Measurements from ENCODE around the gene KCNAB1.

DNA sequence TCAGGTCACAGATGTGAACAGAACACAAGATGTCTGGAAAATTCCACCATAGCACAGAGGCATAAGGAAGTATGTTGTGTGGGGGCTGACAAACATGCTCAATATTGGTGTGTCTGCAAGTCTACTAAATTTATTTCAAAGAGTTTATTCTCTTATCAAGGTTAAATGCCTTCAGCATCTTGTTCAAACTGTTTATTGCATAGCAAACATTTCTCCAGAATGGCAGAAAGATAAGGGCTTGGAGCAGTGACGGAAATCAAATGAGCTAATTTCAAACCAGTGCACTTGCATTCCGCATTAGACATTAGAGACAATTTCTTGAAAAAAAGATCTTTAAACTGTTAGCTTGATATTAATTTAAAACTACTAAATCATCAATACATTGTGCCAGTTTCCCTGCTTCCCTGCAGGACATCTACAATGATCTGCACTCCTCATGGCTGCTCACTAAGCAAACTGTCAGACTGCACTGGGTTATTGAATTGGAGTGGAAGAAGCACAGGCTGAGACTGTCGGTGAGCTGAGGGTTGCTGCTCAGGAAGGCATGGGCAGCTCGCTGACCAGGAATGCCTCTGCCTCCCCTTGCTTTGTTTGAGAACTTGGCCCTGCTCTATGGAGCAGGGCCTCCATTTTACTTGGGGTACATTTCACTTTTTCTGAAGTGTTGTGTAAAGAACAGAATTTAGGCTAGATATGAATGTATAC is 89.4 kb downstream of the KCNAB1 start:
- TF ChIP-seq, protein P1, sequence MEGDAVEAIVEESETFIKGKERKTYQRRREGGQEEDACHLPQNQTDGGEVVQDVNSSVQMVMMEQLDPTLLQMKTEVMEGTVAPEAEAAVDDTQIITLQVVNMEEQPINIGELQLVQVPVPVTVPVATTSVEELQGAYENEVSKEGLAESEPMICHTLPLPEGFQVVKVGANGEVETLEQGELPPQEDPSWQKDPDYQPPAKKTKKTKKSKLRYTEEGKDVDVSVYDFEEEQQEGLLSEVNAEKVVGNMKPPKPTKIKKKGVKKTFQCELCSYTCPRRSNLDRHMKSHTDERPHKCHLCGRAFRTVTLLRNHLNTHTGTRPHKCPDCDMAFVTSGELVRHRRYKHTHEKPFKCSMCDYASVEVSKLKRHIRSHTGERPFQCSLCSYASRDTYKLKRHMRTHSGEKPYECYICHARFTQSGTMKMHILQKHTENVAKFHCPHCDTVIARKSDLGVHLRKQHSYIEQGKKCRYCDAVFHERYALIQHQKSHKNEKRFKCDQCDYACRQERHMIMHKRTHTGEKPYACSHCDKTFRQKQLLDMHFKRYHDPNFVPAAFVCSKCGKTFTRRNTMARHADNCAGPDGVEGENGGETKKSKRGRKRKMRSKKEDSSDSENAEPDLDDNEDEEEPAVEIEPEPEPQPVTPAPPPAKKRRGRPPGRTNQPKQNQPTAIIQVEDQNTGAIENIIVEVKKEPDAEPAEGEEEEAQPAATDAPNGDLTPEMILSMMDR (IDR thresholded peaks at IDR 0.05; ENCODE audit: insufficient read depth, low read length, poor library complexity, severe bottlenecking) = no peak
- no peak for TF ChIP-seq EZH2phosphoT487 (conservative IDR thresholded peaks at IDR 0.05; ENCODE audit: low read length)
